ENCODE measurements around the gene TTLL8. TPM values are rescaled to one million over a fixed set of nuclear protein-coding genes. Genes with fewer than 3 reads are reported as not detected.

The TTLL8 gene
- total and polyA plus RNA-seq, 11 donors, result not detected

DNA sequence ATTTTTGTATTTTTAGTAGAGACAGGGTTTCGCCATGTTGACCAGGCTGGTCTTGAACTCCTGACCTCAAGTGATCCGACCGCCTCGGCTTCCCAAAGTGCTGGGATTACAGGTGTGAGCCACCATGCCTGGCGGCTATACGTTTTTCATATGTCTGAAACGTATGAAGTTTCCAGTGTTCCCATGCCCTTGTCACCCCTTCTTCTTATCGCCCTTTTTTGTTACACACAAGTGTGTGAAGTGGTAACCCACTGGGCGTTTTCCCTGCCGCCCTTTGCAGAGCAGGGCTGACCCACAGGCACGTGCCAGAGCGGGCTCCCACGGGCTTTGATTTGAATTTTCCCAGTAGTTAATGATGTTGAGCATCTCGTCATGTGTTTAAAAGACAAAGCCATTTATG lies 80.5 kb downstream of the TTLL8 start:
- H3K27me3 ChIP-seq, result peaks cover 0 to 13% (median under 1%) of the 10 kb centered on the region in 9 donors
- H3K4me3 ChIP-seq, result no peak overlapping the region
- H3K9me3 ChIP-seq, result peaks cover 0 to 14% (median 0%) of the 10 kb centered on the region in 12 donors
- no peaks in the 10 kb centered on the region for H3K36me3 ChIP-seq
- 83 to 87% (median 85%) methylated on average over 14 of the region's 14 CpGs for WGBS, 4 donors
- intact Hi-C loops (cut with DNase I), result loop anchor here in 2 of 10 donors (5.0 kb wide), 2 partner anchors 45 to 55 kb away; no protein-coding TSS in a partner anchor
- peak in 1 of 5 donors; percentile 21 for DNase-seq
- peaks cover 0 to 8% (median 0%) of the 10 kb centered on the region in 12 donors for H3K4me1 ChIP-seq
- TF ChIP-seq, protein P1, sequence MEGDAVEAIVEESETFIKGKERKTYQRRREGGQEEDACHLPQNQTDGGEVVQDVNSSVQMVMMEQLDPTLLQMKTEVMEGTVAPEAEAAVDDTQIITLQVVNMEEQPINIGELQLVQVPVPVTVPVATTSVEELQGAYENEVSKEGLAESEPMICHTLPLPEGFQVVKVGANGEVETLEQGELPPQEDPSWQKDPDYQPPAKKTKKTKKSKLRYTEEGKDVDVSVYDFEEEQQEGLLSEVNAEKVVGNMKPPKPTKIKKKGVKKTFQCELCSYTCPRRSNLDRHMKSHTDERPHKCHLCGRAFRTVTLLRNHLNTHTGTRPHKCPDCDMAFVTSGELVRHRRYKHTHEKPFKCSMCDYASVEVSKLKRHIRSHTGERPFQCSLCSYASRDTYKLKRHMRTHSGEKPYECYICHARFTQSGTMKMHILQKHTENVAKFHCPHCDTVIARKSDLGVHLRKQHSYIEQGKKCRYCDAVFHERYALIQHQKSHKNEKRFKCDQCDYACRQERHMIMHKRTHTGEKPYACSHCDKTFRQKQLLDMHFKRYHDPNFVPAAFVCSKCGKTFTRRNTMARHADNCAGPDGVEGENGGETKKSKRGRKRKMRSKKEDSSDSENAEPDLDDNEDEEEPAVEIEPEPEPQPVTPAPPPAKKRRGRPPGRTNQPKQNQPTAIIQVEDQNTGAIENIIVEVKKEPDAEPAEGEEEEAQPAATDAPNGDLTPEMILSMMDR (IDR thresholded peaks at IDR 0.05), result no peak
- TF ChIP-seq POLR2A (IDR thresholded peaks at IDR 0.05), result no peak
- H3K27ac ChIP-seq, result no peak overlapping the region
- no peak for ATAC-seq

- peaks cover 0 to 3% (median 0%) of the 10 kb centered on the region in 9 donors for H3K27me3 ChIP-seq
- H3K27ac ChIP-seq, result peak overlapping the region in 2 of 12 donors; percentile 23 to 52
- H3K9me3 ChIP-seq, result peaks cover 0 to 14% (median 0%) of the 10 kb centered on the region in 12 donors
- 69 to 71% (median 69%) methylated on average over 15 of the region's 15 CpGs for WGBS, 4 donors
- DNase-seq, result no peak
- no peak for ATAC-seq
- intact Hi-C loops (cut with DNase I), result loop anchor here in 2 of 10 donors (5.0 kb wide), 2 partner anchors 44 to 56 kb away; no protein-coding TSS in a partner anchor
- TF ChIP-seq, protein P1 (IDR thresholded peaks at IDR 0.05), result no peak
- no peak for TF ChIP-seq POLR2A (IDR thresholded peaks at IDR 0.05)
- no peak overlapping the region for H3K4me3 ChIP-seq
- peaks cover 0 to 16% (median 5%) of the 10 kb centered on the region in 12 donors for H3K4me1 ChIP-seq
- no peaks in the 10 kb centered on the region for H3K36me3 ChIP-seq
These were observed 81.5 kb downstream of the TTLL8 start for GRCh38 chr22:49976439-49977175.

- intact Hi-C loops (cut with DNase I), result loop anchor here in 2 of 10 donors (5.0 kb wide), 2 partner anchors 43 to 57 kb away; no protein-coding TSS in a partner anchor
These were observed 82.3 kb downstream of the TTLL8 start for GRCh38 chr22:49975543-49976389.

More at GRCh38 chr22:49975543-49976389, 82.3 kb downstream of the TTLL8 start:
- Histone ChIP-seq H3K4me1 (peaks cover 0 to 24% (median 12%) of the 10 kb centered on the region in 12 donors), H3K27ac (peak overlapping the region in 2 of 12 donors; percentile 23 to 52), H3K9me3 (peaks cover 0 to 14% (median 0%) of the 10 kb centered on the region in 12 donors), H3K27me3 (no peaks in the 10 kb centered on the region), H3K36me3 (no peaks in the 10 kb centered on the region), H3K4me3 (no peak overlapping the region)
- no peak for TF ChIP-seq POLR2A (IDR thresholded peaks at IDR 0.05)
- TF ChIP-seq, protein P1 (IDR thresholded peaks at IDR 0.05), result no peak
- no peak for ATAC-seq
- DNase-seq, result peak in 2 of 5 donors; percentile 21 to 23
- WGBS, 4 donors, result 31 to 54% (median 46%) methylated on average over 17 of the region's 17 CpGs

Data from heart left ventricle (tissue), 16 donors.